Activated CD8-positive, alpha-beta memory T cell treated with anti-CD3 and anti-CD28 coated beads for 1 hour (primary cell): ENCODE measurements around the gene HOXA5.

ENCODE experiments used
- DNase-seq, 2 donors: peaks; one replicate each; pipeline ENCODE4 v3.0.0-alpha.2; 2020; ENCODE audit warnings: low read depth in 1 of 2; ENCODE audit errors: extremely low read depth in 1 of 2

HOXA5 gene

DNA sequence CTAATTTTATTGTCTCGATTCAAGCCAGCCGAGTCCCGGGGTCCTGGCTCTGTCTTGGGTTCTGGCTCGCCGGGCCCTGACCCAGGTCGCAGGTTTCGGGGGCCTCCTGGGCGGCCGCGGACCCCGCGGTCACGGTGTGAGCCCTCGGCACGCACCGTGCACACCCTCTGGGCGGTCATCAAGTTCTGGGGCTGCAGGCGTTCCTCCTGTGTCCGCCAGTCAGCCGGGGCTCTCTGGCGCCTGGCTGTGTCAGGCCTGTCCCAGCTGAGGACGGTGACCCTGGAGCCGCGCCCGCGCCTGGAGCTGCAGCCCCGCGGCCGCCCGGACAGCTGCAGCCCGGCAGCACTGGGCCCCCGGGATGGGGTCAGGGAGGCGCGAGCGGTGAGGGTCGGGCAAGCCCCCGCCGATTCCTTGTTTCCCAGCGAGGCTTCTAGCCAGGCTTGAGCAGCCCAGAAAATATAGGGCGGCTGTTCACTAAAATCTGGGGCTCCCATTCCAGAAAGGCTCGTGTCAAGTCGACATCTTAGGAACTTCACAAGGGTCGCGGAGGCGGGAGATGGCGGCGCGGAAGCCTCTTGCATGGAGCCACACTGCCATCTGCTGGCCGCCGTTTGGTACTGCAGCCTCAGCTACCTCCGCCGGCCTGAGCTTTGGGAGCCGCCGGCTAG, 17.2 kb upstream of the HOXA5 start:
- peak; percentile 68 to 81 for DNase-seq

DNA sequence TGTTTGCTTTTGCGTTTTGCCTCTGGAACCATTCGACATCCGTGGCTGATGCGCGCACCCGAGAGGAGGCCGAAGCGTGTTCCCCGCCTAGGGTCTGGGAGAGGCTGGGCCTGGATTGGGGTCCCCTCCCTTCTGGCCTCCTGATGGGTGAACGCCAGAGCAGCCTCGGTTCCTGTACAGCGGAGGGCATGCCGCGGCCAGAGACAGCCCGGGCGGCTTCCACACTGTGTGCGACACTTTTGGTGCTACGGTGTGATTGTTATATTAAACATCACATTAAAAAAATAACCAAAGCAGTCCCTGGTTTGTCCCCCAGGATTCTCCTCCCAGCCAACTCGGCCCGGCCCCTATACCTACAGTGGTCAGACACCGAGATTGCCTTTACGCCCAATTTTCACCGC, 16.7 kb upstream of the HOXA5 start:
- no peak for DNase-seq

DNA sequence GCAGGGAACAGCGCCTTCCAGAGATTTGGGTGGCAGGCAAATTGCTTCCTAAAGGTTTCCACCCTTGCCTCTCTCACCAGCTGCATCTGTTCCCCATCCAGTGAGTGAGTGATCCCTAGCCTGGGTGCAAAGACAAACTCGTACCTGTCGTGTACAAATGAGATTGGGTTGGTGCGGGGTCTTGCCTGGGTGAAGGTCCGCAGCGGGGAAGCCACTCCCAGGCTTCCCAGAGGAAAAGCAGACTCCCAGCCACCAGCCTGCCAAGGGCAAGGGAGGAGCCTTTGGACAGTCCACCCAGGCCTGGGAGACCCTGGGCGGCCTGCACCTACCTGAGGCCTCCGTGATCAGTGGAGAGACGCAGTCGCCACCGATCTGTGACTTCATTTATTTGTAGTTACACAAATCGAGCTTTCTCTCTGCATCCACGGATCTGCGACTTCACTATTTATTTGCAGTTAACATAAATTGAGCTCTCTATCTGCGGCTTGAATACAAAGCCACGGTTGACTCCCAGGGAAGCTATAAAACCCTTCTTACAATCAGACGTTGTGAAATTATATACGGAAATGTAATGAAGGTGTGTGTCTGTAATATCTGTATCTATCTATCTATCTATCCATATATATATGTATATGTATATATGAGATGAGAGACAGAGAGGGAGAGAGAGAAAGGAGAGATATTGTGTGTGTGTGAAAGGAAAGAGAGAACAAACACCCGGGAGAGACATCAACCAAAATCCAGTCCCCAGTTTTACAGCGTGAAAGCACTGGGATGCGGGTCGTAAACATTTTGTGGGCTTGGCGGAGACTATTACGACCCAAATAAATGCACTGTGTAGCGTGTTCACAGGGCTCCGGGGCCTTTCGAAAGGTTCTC, 16.0 kb upstream of the HOXA5 start:
- DNase-seq: no peak

DNA sequence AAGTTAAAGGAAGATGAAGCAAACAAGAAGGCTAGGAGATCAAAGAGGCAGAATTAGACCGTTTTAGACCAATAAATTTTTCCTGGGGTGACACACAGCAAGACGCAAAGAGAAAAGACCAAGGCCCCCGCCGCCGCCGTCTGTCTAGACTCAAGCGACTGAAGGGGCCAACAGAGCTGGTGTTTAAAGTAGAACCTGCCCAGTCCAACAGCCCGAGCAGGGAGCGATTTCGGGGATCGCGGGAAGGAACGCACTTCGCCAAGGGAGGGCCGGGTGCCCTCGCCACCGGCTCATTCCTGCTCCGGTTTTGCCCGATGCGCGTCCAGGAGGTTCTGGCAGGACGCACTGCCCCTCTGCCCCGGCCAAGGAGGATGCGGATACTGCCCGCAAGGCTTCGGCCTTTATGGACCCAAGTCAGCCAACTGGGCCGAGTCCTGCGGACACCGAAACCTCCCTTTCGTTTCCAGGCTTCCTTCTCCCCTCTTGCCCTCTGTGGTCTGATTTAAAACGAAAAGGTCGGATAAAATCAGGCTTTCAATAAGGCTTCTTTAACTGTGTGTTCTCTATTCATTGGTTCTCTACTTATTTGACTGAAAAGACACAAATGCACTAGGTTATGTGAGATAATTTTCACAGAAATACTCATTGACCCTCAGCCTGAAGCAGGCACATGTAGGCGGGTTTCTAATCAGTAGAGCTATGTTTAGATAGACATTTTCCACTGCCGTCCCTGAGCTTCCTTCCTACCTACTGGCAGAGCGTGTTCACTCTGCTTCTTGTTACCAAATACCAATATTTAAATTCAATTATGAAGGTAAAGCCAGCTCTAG, 15.2 kb upstream of the HOXA5 start:
- no peak for DNase-seq

DNA sequence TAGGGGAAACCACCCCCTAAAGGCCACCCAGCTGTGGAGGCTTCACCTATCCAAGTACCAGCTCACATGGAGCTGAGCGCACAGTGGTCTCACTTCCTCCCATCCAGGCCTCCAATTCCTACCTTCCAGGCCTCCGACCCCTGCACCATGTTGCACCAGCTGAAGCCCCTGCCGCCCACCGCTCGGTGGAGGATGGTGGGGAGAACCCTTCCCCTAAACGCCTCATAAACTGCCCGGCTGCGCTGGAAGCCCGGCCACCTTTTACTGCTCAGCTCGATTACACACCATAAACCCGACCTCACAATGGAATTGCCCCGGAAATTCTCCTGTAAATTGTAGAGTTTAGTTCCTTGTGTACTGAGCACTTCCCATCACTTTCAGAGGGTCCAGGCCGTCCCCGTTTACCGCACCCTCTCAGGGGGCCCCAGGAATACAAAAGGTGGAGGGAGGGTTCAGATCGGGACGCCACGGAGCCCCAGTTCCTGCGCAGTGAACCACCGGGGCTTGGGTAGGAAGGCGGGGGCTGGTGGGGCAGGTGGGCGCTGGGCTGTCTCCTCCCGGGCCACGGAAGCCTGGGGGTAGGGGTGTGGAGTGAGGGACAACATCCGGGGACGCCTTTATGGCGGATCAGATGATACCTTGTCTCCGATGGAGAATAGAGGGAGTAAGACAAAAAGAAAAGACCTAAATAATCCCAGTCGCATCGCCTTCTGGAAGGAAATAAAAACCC, 14.4 kb upstream of the HOXA5 start:
- DNase-seq: no peak

DNA sequence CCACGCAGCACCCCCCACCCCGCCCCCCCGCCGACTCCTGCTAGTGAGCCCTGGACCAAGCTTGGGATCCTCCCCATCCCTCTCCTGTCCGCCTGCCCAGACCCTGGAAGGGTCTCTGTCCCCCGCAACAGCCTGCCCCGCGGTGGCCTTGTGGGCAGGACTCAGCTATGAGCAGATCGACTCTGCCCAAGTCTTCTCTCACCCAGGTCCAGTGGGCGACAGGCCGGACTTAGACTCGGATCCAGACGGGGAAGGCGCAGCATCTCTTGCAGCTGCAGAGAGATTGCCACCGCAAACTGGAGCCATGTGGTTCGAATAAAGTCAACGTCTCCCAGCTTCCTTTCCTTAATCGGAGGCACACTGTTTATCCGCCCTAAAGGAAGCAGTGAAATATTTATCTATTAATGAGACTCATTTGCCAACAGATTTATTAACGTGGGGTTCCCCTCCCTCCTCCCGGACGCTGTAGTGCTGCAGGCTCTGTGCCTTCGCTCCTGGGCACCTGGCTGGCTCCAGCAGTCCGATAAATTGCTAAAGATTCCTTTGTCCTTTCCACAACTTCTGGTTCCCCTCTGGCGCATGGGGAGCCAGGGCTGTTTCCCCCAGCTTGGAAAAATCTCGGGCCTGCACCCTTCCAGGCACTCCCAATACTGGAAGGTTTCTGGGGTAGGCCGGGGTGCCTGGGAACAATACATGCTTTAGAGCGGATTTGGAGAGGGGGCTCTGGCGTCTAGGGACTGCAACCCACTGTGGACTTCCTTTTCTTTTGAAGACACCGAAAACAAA, 13.6 kb upstream of the HOXA5 start:
- DNase-seq: no peak

DNA sequence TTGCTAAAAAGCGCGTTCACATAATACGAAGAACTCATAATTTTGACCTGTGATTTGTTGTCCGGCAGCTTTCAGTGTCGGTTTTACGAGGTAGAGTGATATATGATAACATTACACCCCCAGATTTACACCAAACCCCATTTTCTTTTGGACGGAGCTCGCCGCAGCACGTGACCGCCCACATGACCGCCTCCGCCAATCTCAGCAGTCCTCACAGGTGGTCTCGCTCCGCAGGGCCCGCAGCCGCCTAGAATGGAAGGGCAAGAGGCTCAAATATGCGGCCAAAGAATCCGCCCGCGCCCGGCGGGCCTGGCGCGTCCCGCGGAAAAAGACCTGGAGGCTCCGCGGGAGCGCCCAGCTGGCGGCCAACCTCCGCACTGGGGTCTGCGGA, 13.0 kb upstream of the HOXA5 start, which contains the start of gene HOXA7:
Gene HOXA7 (minus strand): TSS at position 168 of the 391 bp plus-strand sequence. CDS start 130 bp downstream, at position 38.
- no peak for DNase-seq

DNA sequence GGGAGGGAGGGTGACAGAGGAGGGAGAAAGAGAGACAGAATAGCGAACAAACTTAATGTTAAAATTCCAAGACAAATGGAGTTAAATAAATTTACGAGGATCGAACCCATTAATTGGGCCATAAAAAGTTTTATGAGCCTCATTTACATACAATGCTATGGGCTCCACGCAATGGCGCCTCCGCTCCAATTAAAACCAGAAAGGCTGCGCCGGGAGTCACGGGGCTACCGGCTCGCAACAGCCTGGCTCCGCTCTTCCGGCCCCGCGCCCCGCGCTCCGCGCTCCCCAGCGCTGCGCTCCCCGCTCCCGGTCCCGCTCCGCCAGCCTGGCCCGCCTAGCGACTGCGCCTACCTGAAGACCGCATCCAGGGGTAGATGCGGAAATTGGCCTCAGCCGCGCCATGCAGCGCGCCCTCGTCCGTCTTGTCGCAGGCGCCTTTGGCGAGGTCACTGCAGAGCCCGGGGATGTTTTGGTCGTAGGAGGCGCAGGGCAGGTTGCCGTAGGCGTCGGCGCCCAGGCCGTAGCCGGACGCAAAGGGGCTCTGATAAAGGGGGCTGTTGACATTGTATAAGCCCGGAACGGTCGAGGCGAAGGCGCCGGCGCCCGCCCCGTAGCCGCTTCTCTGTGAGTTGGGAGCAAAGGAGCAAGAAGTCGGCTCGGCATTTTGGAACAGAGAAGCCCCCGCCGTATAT, 12.5 kb upstream of the HOXA5 start:
- DNase-seq: no peak

DNA sequence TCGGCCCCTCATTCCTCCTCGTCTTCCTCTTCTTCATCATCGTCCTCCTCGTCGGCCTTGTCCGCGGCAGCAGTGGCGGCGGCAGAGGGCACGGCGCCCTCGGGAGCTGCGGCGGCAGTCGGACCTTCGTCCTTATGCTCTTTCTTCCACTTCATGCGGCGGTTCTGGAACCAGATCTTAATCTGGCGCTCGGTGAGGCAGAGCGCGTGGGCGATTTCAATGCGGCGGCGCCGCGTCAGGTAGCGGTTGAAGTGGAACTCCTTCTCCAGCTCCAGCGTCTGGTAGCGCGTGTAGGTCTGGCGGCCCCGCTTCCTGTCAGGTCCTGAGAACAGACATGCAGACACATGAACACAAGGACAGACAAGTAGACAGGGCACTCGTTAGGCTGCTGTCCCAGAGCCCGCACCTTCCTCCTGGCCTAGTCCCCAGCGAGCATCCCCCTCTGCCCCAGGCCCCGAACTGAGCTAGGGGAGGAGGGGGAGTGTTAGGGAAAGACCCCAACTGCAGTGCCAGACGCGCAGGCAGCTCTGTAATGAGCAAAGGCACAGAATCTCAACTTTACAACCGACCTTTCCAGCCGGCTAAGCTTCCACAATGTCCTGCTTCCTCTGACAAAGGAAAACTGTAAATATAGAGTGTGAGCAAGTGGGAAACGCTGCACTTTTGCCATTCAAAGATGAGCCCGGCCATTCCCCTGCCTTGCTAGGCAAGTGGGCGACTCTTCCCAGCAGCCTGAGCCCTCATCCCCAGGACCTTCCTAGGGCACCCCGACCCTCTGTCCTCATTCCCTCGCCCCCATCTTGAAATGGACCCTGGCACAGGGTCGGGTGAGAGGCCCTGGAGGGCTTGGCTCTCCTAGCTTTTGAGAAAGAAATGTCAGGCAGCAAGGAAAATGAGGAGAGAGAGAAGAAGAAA, 11.7 kb upstream of the HOXA5 start:
- no peak for DNase-seq

DNA sequence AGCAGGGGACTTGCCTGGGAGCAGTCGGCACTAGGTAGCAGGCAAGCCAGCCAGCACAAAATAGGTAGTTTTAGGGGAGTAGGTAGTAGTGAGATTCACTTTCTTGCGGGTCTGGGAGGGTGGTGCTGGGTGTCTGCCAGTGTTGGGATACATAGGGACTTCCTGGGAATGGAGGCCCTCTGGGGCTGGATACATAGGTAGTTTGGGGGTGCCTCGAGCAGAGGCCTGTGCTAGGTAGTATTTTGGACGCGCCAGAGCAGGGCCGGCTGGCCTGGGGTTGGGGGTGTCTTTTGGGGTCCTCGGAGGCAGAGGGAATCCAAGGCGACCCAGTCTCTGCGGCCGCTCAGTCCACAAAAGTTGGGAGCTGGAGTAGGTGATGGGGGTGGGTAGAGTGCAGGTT, 10.9 kb upstream of the HOXA5 start:
- DNase-seq: no peak

DNA sequence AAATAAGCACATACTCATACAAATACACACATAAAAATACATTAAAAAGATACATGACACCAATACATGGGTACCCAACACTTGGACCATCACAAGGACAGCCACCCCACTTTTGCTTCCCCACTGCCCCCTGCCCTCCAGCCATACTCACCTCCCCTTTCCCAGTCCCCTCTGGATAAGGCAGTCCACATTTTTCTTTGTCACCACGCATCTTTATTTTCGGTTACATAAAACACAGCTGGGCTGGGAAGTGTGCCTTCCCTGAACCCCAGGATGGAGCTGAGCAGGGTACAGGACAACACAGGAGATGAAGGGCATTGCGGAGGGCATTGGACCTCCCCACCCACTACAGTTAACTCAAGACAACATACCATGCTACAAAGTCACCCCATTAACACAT, 10.0 kb upstream of the HOXA5 start:
- no peak for DNase-seq

DNA sequence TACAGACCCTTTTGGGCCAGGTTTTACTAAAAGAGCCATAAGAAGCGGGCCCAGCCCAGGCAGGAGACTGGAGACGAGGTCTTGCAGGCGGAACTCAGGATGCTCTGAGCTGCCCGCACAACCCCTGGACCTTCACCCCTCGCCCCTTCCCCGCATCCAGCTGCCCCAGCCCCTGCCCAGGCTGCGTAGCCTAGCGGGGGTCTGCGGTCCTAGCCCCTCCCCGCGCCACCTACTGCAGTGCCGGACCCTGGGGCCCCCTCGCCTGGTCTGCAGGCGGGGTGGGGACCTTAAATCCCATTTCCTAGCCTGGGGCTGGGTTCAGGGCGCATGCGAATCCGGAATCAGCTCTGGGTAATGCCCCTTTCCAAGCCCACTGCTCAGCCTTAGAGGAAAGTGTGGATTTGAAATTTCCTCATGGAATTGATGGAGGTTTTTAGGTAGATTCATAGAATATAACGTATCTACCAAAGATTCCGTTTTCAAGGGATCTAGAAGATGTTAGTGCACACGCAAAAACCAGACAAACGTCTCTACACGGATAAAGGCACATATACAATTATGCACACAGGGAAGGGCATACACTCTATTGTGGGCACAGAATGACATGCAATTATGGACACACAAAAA, 9.4 kb upstream of the HOXA5 start:
- no peak for DNase-seq

DNA sequence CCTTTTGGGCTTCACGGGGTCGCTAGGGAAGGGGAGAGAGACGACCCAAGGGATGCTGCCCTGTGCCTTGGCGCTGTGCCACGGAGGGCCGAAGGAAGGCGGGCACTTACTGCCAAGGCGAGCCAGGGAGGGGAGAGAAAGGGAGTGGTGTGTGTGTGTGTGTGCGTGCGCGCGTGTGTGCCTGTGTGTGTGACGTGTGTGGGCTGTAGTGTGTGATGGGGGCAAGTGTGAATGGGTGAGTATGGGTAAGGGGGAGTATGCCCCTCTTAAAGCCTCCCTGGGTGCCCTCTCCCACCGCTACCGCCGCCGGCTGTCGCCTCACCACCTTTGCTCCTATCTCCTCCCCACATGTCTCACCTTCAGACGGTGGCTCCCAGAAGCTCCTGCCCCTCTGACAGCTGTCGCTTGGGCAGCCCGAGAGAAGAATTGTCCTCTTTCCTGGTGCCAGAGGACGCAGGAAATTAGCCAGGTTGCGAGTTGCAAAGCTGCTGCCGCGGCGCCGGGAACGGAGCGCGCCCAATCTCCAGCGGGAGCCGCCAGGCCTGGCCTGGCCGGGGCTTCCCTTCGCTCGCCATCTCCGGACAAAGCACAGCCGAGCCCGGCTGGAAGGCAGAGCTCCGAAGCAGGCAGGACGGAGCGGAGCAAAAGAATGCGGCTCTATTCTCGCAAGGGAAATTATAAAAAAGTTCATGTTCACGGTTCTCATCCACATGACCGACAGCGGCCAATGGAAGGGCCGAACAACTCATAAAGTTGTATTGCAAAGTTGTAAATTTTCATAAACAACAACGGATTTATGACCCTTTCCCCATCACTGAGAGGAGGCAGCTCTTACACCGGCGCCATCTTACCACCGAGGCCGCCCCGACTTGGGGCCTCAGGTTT, 8.7 kb upstream of the HOXA5 start, which contains the start of gene HOXA3:
Gene HOXA3 (minus strand): TSS at position 653 of the 885 bp plus-strand sequence. CDS start 41,943 bp downstream, outside the sequence.
- DNase-seq: no peak

DNA sequence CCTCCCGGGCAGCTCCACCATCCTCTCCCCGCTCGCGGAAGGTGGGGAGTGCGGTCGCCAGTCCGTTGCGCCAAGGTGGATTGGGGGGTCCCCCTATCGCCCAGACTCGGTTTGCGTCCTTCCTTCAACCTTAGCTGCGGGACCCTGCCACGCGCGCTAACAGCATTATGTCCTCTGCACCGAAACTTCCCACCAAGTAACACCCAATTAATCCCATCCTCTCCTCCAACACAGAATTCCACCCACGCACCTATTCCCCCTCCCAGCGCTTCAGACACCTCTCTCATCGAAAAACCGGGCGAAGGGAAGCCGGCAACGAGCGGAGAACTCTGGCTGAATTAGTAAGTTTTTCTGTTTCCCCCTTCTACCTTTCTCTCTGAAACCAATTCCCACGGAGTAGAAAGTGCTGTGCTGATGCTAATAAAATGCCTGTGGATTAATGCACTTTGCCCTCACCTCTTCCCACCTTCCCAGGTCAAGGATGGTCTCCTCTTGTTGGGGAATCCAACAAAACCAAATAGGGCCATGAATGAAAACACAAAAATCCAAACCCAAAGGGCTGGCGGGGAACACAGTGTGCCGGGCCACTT, 8.0 kb upstream of the HOXA5 start:
- no peak for DNase-seq

DNA sequence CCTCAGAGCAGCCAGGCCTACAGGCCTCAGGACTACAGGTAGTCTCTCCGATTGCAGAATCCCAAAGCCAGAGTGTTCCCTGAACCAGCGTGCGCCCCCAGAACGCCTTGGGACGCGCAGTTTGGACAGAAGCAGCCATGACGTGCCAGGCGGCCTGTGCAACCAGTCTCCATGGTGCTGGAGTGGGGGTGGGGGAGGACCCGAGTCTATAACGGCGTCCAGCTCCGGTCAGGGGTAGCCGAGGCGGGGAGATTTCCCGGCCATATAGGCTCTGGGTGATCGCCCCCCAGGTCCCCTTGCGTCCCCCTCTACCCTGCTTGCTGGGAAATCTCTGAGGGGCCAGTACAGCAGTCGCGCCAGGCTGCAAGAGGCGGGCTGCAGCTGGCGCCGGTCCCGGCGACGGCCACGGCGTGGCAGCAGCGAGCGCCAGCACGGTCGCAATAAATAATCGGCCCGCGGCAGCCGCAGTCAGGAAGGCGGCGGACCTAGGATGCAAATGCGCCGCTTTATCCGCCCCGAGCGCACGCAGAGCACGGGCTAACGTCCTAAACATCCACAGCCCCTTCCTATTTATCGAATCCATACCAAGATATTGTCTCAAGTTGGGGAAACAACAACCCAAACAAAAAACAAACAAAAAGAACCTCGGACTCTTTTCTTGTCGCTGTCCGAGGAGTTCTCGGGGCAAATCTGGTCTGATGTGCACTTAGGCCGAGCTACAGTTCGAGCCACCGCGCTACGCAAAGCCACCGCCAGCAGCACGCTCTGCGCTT, 7.3 kb upstream of the HOXA5 start:
- peak in 1 of 2 donors; percentile 52 for DNase-seq
